Transverse colon (tissue), 4 donors: ENCODE data around the gene SMAD6. TPM values are rescaled to one million over a fixed set of nuclear protein-coding genes. Genes with fewer than 3 reads are reported as not detected.

Experiments used
- DNase-seq: peaks from one replicate; pipeline ENCODE4 v3.0.0-alpha.2; 2019
- H3K27ac ChIP-seq, 4 donors: fragments of 200-600 bp; sonication (generic); 2 replicates each; pipeline ENCODE4 v1.5.1; 2016 to 2018; ENCODE audit warnings: inconsistent platforms in 4 of 4
- H3K27me3 ChIP-seq: fragments of 200-600 bp; sonication (generic); 2 replicates; pipeline ENCODE4 v1.5.1; 2017; ENCODE audit warnings: inconsistent platforms
- H3K36me3 ChIP-seq, 4 donors: fragments of 200-600 bp; sonication (generic); 2 replicates each; pipeline ENCODE4 v1.5.1; 2017 to 2019; ENCODE audit warnings: inconsistent platforms in 4 of 4
- H3K4me1 ChIP-seq, 4 donors: fragments of 200-600 bp; sonication (generic); 2 replicates each; pipeline ENCODE4 v1.5.1; 2017 to 2020; ENCODE audit warnings: inconsistent platforms in 4 of 4
- H3K4me3 ChIP-seq, 4 donors: fragments of 200-600 bp; sonication (generic); 1 replicate in 1 of 4; 2 replicates in 3 of 4; pipeline versions ENCODE4 v1.5.1 to v1.6.1; 2017 to 2019; ENCODE audit warnings: inconsistent platforms in 4 of 4
- H3K9me3 ChIP-seq, 2 donors: fragments of 200-600 bp; sonication (generic); 2 replicates each; pipeline ENCODE4 v1.5.1; 2017 to 2019; ENCODE audit warnings: inconsistent platforms in 2 of 2
- EP300 ChIP-seq: sonication (generic); formaldehyde crosslinking; IDR thresholded peaks from one replicate; pipeline ENCODE4 v1.6.1; 2017; ENCODE audit warnings: antibody characterized with exemption, low read depth
- POLR2A ChIP-seq: fragments of 450-650 bp; IDR thresholded peaks from one replicate; pipeline ENCODE4 v1.6.1; 2016; ENCODE audit warnings: antibody characterized with exemption, mild to moderate bottlenecking, moderate library complexity
- POLR2AphosphoS5 ChIP-seq, 3 donors: sonication (generic); formaldehyde crosslinking; IDR thresholded peaks; one replicate each; pipeline ENCODE4 v1.6.1; 2016; ENCODE audit warnings: antibody characterized with exemption in 3 of 3
- WGBS, 2 donors: methylation state at CpG; one replicate each; pipeline ENCODE4 v1.1.5; 2018; ENCODE audit warnings: low coverage in 1 of 2; 5-methylcytosine and 5-hydroxymethylcytosine counted together
- in situ Hi-C, 4 donors: fragments of 200-750 bp; cut with MboI; loops; one replicate each; pipeline versions ENCODE4 v1.15.0 to v1.15.1; 2017; ENCODE audit warnings: low sequenced_read_pairs in 3 of 4, low pct_ligation_motif_present in 1 of 4, low pct_unique_long_range_greater_than_20kb in 1 of 4
- intact Hi-C: fragments of 100-400 bp; cut with DNase I; formaldehyde crosslinking; loops from one replicate; pipeline ENCODE4 v1.15.1; 2023; ENCODE audit warnings: low total_unique reads
- total RNA-seq, 4 donors: library from RNA; depleted of rRNA; stranded (reverse); fragments of >200 nt; gene quantifications; one replicate each; pipeline ENCODE4 v1.1.0, GENCODE V29; 2016
- TF ChIP-seq, protein P1 (sequence below), 5 experiments: fragments of 200-600 bp in 3 of 5; fragments of 450-650 bp in 2 of 5; sonication (generic) in 3 of 5; IDR thresholded peaks; 1 replicate in 2 of 5; 2 replicates in 3 of 5; pipeline ENCODE4 v1.5.1; 2016 to 2017; ENCODE audit warnings: antibody characterized with exemption in 5 of 5, inconsistent platforms in 3 of 5, mild to moderate bottlenecking in 2 of 5, moderate library complexity in 1 of 5

Gene SMAD6
- total RNA-seq, 4 donors from 2014 or later: 6.7 to 214 (median 9.3) TPM

DNA sequence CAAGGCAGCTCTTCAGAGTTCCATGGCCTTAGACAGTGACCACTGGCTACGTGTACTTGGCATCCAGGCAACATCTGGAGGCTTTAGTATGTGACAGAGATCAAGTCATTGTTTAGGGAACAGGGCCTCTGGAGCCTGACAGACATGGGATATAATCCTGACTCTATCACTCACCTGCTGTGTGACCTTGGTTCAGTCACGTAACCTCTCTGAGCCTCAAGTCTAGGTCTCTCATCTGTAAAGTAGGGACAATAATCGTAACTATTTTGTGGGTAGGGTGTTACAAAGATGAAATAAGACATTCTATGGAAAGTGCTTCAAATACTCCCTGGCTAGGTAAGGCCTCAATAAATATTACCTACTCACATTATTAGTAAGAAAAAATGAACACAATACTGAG is 114.2 kb downstream of the SMAD6 start:
- no peak for DNase-seq
- Histone ChIP-seq H3K9me3 (no peaks in the 10 kb centered on the region), H3K4me1 (no peaks in the 10 kb centered on the region), H3K4me3 (no peak overlapping the region), H3K36me3 (no peaks in the 10 kb centered on the region), H3K27ac (no peak overlapping the region), H3K27me3 (no peaks in the 10 kb centered on the region)
- TF ChIP-seq POLR2AphosphoS5 (IDR thresholded peaks at IDR 0.05) (no peak), POLR2A (no peak), EP300 (no peak)
- TF ChIP-seq, protein P1, sequence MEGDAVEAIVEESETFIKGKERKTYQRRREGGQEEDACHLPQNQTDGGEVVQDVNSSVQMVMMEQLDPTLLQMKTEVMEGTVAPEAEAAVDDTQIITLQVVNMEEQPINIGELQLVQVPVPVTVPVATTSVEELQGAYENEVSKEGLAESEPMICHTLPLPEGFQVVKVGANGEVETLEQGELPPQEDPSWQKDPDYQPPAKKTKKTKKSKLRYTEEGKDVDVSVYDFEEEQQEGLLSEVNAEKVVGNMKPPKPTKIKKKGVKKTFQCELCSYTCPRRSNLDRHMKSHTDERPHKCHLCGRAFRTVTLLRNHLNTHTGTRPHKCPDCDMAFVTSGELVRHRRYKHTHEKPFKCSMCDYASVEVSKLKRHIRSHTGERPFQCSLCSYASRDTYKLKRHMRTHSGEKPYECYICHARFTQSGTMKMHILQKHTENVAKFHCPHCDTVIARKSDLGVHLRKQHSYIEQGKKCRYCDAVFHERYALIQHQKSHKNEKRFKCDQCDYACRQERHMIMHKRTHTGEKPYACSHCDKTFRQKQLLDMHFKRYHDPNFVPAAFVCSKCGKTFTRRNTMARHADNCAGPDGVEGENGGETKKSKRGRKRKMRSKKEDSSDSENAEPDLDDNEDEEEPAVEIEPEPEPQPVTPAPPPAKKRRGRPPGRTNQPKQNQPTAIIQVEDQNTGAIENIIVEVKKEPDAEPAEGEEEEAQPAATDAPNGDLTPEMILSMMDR (IDR thresholded peaks at IDR 0.05): no peak
- in situ Hi-C loops (no loop called here), intact Hi-C loops (no loop called here)
- 96 to 100% methylated on average over 2 to 3 of the region's 3 CpGs for WGBS, 2 donors

DNA sequence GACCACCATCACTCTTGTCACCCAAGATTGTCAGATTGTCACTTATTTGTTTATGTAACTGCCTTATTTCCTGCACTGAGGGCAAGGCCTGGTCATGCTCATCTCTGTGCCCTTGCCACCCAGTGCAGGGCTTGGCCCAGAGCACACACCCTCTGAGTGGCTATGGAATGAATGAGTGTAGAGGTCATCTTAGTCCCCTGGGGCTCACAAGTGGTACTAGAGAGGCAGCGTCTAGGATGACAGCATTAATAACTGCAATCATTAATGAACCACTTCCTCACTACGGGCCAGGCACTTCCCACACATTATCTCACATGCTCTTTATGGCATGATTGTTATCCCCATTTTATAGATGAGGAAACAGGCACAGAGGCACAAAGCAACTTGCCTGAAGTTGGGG is 117.0 kb downstream of the SMAD6 start:
- Histone ChIP-seq H3K27me3 (no peaks in the 10 kb centered on the region), H3K4me3 (no peak overlapping the region), H3K4me1 (no peaks in the 10 kb centered on the region), H3K36me3 (no peaks in the 10 kb centered on the region), H3K9me3 (no peaks in the 10 kb centered on the region), H3K27ac (no peak overlapping the region)
- in situ Hi-C loops (no loop called here), intact Hi-C loops (no loop called here)
- TF ChIP-seq POLR2A (no peak), EP300 (no peak), POLR2AphosphoS5 (IDR thresholded peaks at IDR 0.05) (no peak)
- TF ChIP-seq, protein P1 (IDR thresholded peaks at IDR 0.05): no peak
- no peak for DNase-seq
- WGBS, 2 donors: 29 to 41% methylated on average over 2 of the region's 2 CpGs

DNA sequence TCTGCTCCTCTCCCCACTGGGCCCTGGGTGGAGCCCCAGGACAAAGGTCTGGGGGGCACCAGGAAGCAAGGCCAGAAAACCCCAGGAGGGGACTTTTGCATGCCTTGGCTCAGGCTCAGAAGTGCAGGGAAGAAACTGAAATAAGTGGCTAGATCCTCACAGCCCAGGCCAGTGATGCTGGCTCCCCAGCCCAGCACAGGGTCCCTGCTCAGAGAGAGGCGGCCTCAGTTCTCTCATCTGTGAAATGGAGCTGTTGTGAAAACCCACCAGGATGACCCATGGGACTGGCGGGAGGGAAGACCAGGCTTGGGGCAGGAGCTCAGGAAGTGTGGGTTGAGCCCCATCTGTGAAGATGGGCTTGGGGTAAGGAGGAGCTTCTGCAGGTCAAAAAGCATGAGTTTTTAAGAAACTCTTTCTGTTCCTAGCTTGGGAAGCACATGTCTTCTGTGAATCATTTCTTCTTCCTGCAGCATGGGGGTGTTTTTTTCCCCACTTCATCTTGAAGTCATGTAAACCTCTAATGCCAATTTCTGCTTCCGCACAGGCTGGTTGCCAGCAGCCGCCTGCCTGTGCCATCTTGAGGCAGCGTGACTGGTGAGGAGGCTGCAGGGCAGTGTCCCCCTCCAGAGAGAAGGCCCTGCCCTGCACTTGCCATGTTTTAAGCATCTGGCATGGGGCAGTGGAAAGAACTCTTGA is 118.6 kb downstream of the SMAD6 start:
- H3K27me3 ChIP-seq: no peaks in the 10 kb centered on the region

DNA sequence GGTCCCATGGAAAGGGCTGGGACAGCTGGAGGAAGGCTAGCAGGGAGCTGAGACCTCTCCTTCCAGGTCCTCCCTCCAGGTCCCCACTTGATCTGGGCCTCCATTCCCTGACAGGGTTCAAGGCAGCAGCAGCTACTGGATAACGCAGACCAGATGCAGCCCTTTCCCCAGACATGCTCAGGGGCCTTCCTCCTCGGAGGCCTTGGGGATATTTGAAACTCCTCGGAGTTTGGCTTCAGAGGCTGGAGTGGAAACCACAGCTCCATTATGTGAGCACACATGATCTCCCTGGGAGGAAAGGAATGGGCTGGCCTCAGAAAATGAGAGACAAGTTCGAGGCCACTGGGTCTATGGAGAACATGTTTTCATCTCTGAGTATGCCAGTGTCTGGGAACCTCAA is 119.3 kb downstream of the SMAD6 start:
- Histone ChIP-seq H3K36me3 (no peaks in the 10 kb centered on the region), H3K27ac (no peak overlapping the region), H3K9me3 (no peaks in the 10 kb centered on the region), H3K27me3 (no peaks in the 10 kb centered on the region), H3K4me3 (no peak overlapping the region), H3K4me1 (no peaks in the 10 kb centered on the region)
- TF ChIP-seq, protein P1 (IDR thresholded peaks at IDR 0.05): no peak
- TF ChIP-seq POLR2AphosphoS5 (IDR thresholded peaks at IDR 0.05) (no peak), POLR2A (no peak)
- intact Hi-C loops (no loop called here), in situ Hi-C loops (no loop called here)
- WGBS, 2 donors: 50 to 85% methylated on average over 1 to 4 of the region's 4 CpGs
- no peak for DNase-seq

More for the DNA sequence above, 118.6 kb downstream of the SMAD6 start:
- TF ChIP-seq EP300 (no peak), POLR2AphosphoS5 (IDR thresholded peaks at IDR 0.05) (no peak), POLR2A (no peak)
- TF ChIP-seq, protein P1 (IDR thresholded peaks at IDR 0.05): no peak
- Histone ChIP-seq H3K4me3 (no peak overlapping the region), H3K9me3 (no peaks in the 10 kb centered on the region), H3K27ac (no peak overlapping the region), H3K36me3 (no peaks in the 10 kb centered on the region), H3K4me1 (no peaks in the 10 kb centered on the region)
- 80 to 92% methylated on average over 1 to 5 of the region's 5 CpGs for WGBS, 2 donors
- DNase-seq: no peak
- in situ Hi-C loops: no loop called here
- intact Hi-C loops: no loop called here
